ENCODE measurements around the gene SPACA6.

- TF ChIP-seq, protein P1, sequence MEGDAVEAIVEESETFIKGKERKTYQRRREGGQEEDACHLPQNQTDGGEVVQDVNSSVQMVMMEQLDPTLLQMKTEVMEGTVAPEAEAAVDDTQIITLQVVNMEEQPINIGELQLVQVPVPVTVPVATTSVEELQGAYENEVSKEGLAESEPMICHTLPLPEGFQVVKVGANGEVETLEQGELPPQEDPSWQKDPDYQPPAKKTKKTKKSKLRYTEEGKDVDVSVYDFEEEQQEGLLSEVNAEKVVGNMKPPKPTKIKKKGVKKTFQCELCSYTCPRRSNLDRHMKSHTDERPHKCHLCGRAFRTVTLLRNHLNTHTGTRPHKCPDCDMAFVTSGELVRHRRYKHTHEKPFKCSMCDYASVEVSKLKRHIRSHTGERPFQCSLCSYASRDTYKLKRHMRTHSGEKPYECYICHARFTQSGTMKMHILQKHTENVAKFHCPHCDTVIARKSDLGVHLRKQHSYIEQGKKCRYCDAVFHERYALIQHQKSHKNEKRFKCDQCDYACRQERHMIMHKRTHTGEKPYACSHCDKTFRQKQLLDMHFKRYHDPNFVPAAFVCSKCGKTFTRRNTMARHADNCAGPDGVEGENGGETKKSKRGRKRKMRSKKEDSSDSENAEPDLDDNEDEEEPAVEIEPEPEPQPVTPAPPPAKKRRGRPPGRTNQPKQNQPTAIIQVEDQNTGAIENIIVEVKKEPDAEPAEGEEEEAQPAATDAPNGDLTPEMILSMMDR (IDR thresholded peaks at IDR 0.05; ENCODE audit: poor library complexity): no peak
- TF ChIP-seq EZH2phosphoT487 (IDR thresholded peaks at IDR 0.05; ENCODE audit: low read depth, severe bottlenecking, unreplicated experiment): no peak
- no peak for TF ChIP-seq EZH2 (IDR thresholded peaks at IDR 0.05; ENCODE audit: borderline replicate concordance)
Measured at GRCh38 chr19:51702825-51703574, 9.9 kb downstream of the SPACA6 start.

Data from hepatocyte (in vitro differentiated cells).